Mesangial cell (primary cell): Measurements from ENCODE around the gene IFT81. TPM values are rescaled to one million over a fixed set of nuclear protein-coding genes. Genes with fewer than 3 reads are reported as not detected.

Experiments
- total RNA-seq: library from RNA; depleted of rRNA; stranded (reverse); fragments of >200 nt; gene quantifications from 2 replicates; pipeline ENCODE4 v1.2.3, GENCODE V29; 2015

IFT81 gene, protein sequence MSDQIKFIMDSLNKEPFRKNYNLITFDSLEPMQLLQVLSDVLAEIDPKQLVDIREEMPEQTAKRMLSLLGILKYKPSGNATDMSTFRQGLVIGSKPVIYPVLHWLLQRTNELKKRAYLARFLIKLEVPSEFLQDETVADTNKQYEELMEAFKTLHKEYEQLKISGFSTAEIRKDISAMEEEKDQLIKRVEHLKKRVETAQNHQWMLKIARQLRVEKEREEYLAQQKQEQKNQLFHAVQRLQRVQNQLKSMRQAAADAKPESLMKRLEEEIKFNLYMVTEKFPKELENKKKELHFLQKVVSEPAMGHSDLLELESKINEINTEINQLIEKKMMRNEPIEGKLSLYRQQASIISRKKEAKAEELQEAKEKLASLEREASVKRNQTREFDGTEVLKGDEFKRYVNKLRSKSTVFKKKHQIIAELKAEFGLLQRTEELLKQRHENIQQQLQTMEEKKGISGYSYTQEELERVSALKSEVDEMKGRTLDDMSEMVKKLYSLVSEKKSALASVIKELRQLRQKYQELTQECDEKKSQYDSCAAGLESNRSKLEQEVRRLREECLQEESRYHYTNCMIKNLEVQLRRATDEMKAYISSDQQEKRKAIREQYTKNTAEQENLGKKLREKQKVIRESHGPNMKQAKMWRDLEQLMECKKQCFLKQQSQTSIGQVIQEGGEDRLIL
- total RNA-seq = 3.7 and 4.4 TPM in 2 replicates

DNA sequence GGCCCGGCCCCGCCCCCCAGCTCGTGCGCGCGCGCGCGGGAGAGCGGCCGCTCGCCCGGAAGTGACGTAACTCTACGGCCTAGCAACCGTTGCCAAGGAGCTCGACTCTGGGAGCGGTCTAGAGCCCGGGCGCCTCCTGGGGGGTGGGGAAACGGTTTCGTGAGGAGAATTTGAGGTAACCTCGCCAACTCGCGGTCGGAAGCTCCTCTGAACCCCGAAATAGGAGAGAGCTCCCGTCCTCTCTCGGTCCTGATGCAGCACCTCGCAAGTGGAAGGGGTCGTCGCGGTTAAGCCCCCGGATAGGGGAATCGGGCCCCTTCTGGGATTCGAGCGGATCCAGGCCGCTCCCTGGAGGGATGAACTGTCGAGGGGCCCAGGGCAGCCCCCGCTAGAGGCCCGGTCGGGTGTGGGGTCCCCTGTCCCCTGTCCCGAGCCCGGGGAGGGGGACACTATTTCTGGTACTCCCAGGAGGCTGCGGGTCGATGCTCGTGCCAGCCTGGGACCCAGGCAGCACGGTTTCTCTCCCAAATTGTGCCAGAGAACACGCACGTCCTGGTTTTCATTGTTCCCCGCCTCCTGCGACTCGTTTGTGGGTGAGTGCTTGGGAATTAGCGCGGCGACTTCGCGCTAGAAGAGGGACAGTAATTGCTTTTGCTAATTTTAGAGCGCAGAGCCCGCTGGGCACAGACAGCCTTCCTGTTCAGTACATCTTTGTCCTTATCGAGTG lies at the start of gene IFT81:
IFT81 (plus strand) TSS at position 89 of the 727 bp plus-strand sequence. CDS start 3,024 bp downstream, outside the sequence.

Other genes with a start within 250 kb of the IFT81 start
- 22.7 and 29.3 TPM in 2 replicates for gene GLTP, start 243.8 kb upstream of the IFT81 start, total RNA-seq
- 5.7 and 16.0 TPM in 2 replicates for gene TCHP, start 224.1 kb upstream of the IFT81 start, total RNA-seq
- 24.0 and 24.8 TPM in 2 replicates for gene GIT2, start 128.0 kb upstream of the IFT81 start, total RNA-seq
- gene ANKRD13A, start 124.9 kb upstream of the IFT81 start, total RNA-seq = 64.7 and 95.5 TPM in 2 replicates
- gene C12orf76, start 75.8 kb upstream of the IFT81 start, total RNA-seq = 7.0 and 18.0 TPM in 2 replicates
- 114 and 123 TPM in 2 replicates for gene ATP2A2, start 156.9 kb downstream of the IFT81 start, total RNA-seq